Fibroblast of skin of abdomen (primary cell): ENCODE data around the gene FRA10AC1.
"Not testable (repeated sequence)": the region's sequence is repeated elsewhere in the genome, so short reads cannot be mapped to it uniquely, and the experiment has no call there.

Experiments
- DNase-seq: peaks from one replicate; pipeline ENCODE4 v3.0.0-alpha.2; 2013

The FRA10AC1 gene

GRCh38 chr10:93703066-93703465 lies 674 bp upstream of the FRA10AC1 start:
- peak; percentile 0 for DNase-seq

GRCh38 chr10:93701866-93702209 lies 554 bp downstream of the FRA10AC1 start:
- DNase-seq: peak; percentile 49

- DNase-seq: no peak
These were observed 5.2 kb downstream of the FRA10AC1 start for GRCh38 chr10:93697207-93697606.

GRCh38 chr10:93696582-93696981 lies 5.8 kb downstream of the FRA10AC1 start:
- not testable (repeated sequence) for DNase-seq

GRCh38 chr10:93695740-93696139 lies 6.7 kb downstream of the FRA10AC1 start:
- no peak for DNase-seq

GRCh38 chr10:93687737-93688136 lies 14.7 kb downstream of the FRA10AC1 start:
- DNase-seq: no peak

- DNase-seq: peak; percentile 22
These were observed 21.9 kb downstream of the FRA10AC1 start for GRCh38 chr10:93680412-93681047.

GRCh38 chr10:93678805-93679587 lies 23.4 kb downstream of the FRA10AC1 start:
- DNase-seq: no peak

- DNase-seq: no peak
These were observed 24.0 kb downstream of the FRA10AC1 start for GRCh38 chr10:93678386-93678785.

GRCh38 chr10:93673791-93674190 lies 28.6 kb downstream of the FRA10AC1 start:
- no peak for DNase-seq

- DNase-seq: no peak
These were observed 29.5 kb downstream of the FRA10AC1 start for GRCh38 chr10:93672890-93673289.

- DNase-seq: no peak
These were observed 30.2 kb downstream of the FRA10AC1 start for GRCh38 chr10:93672022-93672678.

GRCh38 chr10:93671042-93671441 lies 31.4 kb downstream of the FRA10AC1 start:
- no peak for DNase-seq

- no peak for DNase-seq
These were observed 32.0 kb downstream of the FRA10AC1 start for GRCh38 chr10:93670372-93670771.

GRCh38 chr10:93667795-93668194 lies 34.6 kb downstream of the FRA10AC1 start:
- DNase-seq: no peak

- DNase-seq: no peak
These were observed 36.4 kb downstream of the FRA10AC1 start for GRCh38 chr10:93666030-93666429.

GRCh38 chr10:93657757-93658156 lies 44.6 kb downstream of the FRA10AC1 start:
- DNase-seq: no peak

- no peak for DNase-seq
These were observed 46.2 kb downstream of the FRA10AC1 start for GRCh38 chr10:93656155-93656554.

GRCh38 chr10:93654201-93654600 lies 48.2 kb downstream of the FRA10AC1 start:
- no peak for DNase-seq

GRCh38 chr10:93652857-93653256 lies 49.5 kb downstream of the FRA10AC1 start:
- DNase-seq: peak; percentile 27

- DNase-seq: no peak
These were observed 62.6 kb downstream of the FRA10AC1 start for GRCh38 chr10:93639791-93640190.

- DNase-seq: no peak
These were observed 71.5 kb downstream of the FRA10AC1 start for GRCh38 chr10:93630625-93631557.
